HL-60 (cell line): ENCODE measurements around the gene CACNA1H.

Experiments used
- DNase-seq, 2 experiments: peaks; one replicate each; pipeline ENCODE4 v3.0.0-alpha.2; 2010 to 2020; ENCODE audit warnings: low read depth in 1 of 2, low spot score in 1 of 2
- H3K27ac ChIP-seq: fragments of 250-450 bp; sonication (Bioruptor Pico); replicated peaks from 2 replicates; pipeline ENCODE4 v1.5.1; 2020; ENCODE audit warnings: mild to moderate bottlenecking, moderate library complexity
- H3K27me3 ChIP-seq: fragments of 250-450 bp; sonication (Bioruptor Pico); 2 replicates; pipeline ENCODE4 v1.5.1; 2021; ENCODE audit warnings: mild to moderate bottlenecking, moderate library complexity; ENCODE audit not compliant: insufficient read depth, poor library complexity, severe bottlenecking
- H3K4me3 ChIP-seq: replicated peaks from 2 replicates; pipeline ENCODE4 v1.5.1; 2011; ENCODE audit warnings: mild to moderate bottlenecking, control low read depth, low read length; ENCODE audit not compliant: insufficient read depth
- CTCF ChIP-seq: IDR thresholded peaks from one replicate; pipeline ENCODE4 v1.5.1; 2011; ENCODE audit warnings: low read length, control low read depth, inconsistent platforms; ENCODE audit not compliant: insufficient read depth
- GABPA ChIP-seq: IDR thresholded peaks from 2 replicates; pipeline ENCODE4 v1.6.1; 2012; ENCODE audit warnings: low read depth
- POLR2AphosphoS5 ChIP-seq: IDR thresholded peaks from 2 replicates; pipeline ENCODE4 v1.6.1; 2012; ENCODE audit warnings: low read depth
- REST ChIP-seq: IDR thresholded peaks from 2 replicates; pipeline ENCODE4 v1.6.1; 2012; ENCODE audit warnings: low read depth; ENCODE audit not compliant: insufficient replicate concordance
- SPI1 ChIP-seq: IDR thresholded peaks from 2 replicates; pipeline ENCODE4 v1.6.1; 2012; ENCODE audit warnings: low read depth, mild to moderate bottlenecking, borderline replicate concordance

CACNA1H gene

GRCh38 chr16:1196494-1196893 lies 43.6 kb downstream of the CACNA1H start:
- Histone ChIP-seq H3K27ac (no peak overlapping the region), H3K4me3 (no peak overlapping the region), H3K27me3 (no peaks in the 10 kb centered on the region)
- TF ChIP-seq GABPA (no peak), SPI1 (peak; percentile 33; the same call in 1 of the 2 replicates), REST (no peak), CTCF (no peak), POLR2AphosphoS5 (no peak)
- no peak for DNase-seq

GRCh38 chr16:1197237-1197866 lies 44.4 kb downstream of the CACNA1H start:
- H3K27me3 ChIP-seq, result no peaks in the 10 kb centered on the region
- no peak for DNase-seq

More at GRCh38 chr16:1197237-1197866, 44.4 kb downstream of the CACNA1H start:
- no peak overlapping the region for H3K4me3 ChIP-seq
- TF ChIP-seq CTCF (no peak), POLR2AphosphoS5 (no peak), REST (no peak), GABPA (no peak), SPI1 (no peak)
- H3K27ac ChIP-seq, result no peak overlapping the region
